DOHH2 (cell line): ENCODE data around the gene UMAD1.

Experiments
- H3F3A ChIP-seq: fragments of 200-600 bp; sonication (generic), shearing (Covaris generic); 2 replicates; pipeline ENCODE4 v1.6.0; 2016; ENCODE audit warnings: antibody characterized with exemption, mild to moderate bottlenecking; ENCODE audit not compliant: control insufficient read depth, insufficient read depth
- H3K27ac ChIP-seq: fragments of 200-600 bp; sonication (generic); 2 replicates; pipeline ENCODE4 v1.5.1; 2014; ENCODE audit warnings: low read depth, mild to moderate bottlenecking, low read length, moderate library complexity
- H3K27me3 ChIP-seq: fragments of 200-600 bp; sonication (generic); 2 replicates; pipeline ENCODE4 v1.6.1; 2014; ENCODE audit warnings: mild to moderate bottlenecking, low read length, mixed read lengths; ENCODE audit not compliant: control insufficient read depth
- H3K36me3 ChIP-seq: fragments of 200-600 bp; sonication (generic); 2 replicates; pipeline ENCODE4 v1.6.1; 2014; ENCODE audit warnings: mild to moderate bottlenecking, low read length, moderate library complexity, mixed read lengths; ENCODE audit not compliant: control insufficient read depth
- H3K4me1 ChIP-seq: fragments of 200-600 bp; sonication (generic); 2 replicates; pipeline ENCODE4 v1.6.1; 2014; ENCODE audit warnings: mild to moderate bottlenecking, low read length, mixed read lengths; ENCODE audit not compliant: control insufficient read depth
- H3K4me2 ChIP-seq: fragments of 200-600 bp; sonication (generic); 2 replicates; pipeline ENCODE4 v1.6.0; 2014; ENCODE audit warnings: mild to moderate bottlenecking, low read length, moderate library complexity
- H3K4me3 ChIP-seq: fragments of 200-600 bp; sonication (generic); 2 replicates; pipeline ENCODE4 v1.5.1; 2014; ENCODE audit warnings: mild to moderate bottlenecking, low read length, mixed read lengths
- H3K79me2 ChIP-seq: fragments of 200-600 bp; sonication (generic); 2 replicates; pipeline ENCODE4 v1.6.1; 2014; ENCODE audit warnings: mild to moderate bottlenecking, low read length, mixed read lengths; ENCODE audit not compliant: control insufficient read depth
- H3K9me2 ChIP-seq: fragments of 200-600 bp; sonication (generic); replicated peaks from 2 replicates; pipeline ENCODE4 v1.6.1; 2014; ENCODE audit warnings: mild to moderate bottlenecking, low read length, mixed read lengths; ENCODE audit not compliant: control insufficient read depth
- H3K9me3 ChIP-seq: fragments of 200-600 bp; sonication (generic); 2 replicates; pipeline ENCODE4 v1.6.1; 2014; ENCODE audit warnings: antibody characterized with exemption, low read length, mixed read lengths; ENCODE audit not compliant: control insufficient read depth, insufficient read depth
- H4K20me1 ChIP-seq: fragments of 200-600 bp; sonication (generic); 2 replicates; pipeline ENCODE4 v1.6.0; 2014; ENCODE audit warnings: low read depth, mild to moderate bottlenecking, antibody characterized with exemption, low read length, moderate library complexity; ENCODE audit not compliant: control insufficient read depth, insufficient read depth
- EZH2phosphoT487 ChIP-seq: fragments of 200-600 bp; sonication (generic); IDR thresholded peaks from 2 replicates; pipeline ENCODE4 v1.6.1; 2017; ENCODE audit warnings: borderline replicate concordance, mild to moderate bottlenecking, antibody characterized with exemption, low read length, moderate library complexity, mixed read lengths
- TF ChIP-seq, protein P1 (sequence below): fragments of 200-600 bp; sonication (generic); IDR thresholded peaks from one replicate; pipeline ENCODE4 v1.5.1; 2014; ENCODE audit warnings: antibody characterized with exemption, mild to moderate bottlenecking, low read depth, low read length; ENCODE audit not compliant: poor library complexity, severe bottlenecking

Gene UMAD1

GRCh38 chr7:7812112-7812511, 171.6 kb downstream of the UMAD1 start:
- H3K79me2 ChIP-seq = no peaks in the 10 kb centered on the region
- peaks cover 10% of the 10 kb centered on the region for H3K9me3 ChIP-seq
- H3K4me1 ChIP-seq = peaks cover 25% of the 10 kb centered on the region
- no peaks in the 10 kb centered on the region for H4K20me1 ChIP-seq
- no peaks in the 10 kb centered on the region for H3F3A ChIP-seq
- no peaks in the 10 kb centered on the region for H3K27me3 ChIP-seq
- H3K36me3 ChIP-seq = peaks cover 10% of the 10 kb centered on the region; the same call in 1 of the 2 replicates
- no peak for TF ChIP-seq EZH2phosphoT487
- TF ChIP-seq, protein P1, sequence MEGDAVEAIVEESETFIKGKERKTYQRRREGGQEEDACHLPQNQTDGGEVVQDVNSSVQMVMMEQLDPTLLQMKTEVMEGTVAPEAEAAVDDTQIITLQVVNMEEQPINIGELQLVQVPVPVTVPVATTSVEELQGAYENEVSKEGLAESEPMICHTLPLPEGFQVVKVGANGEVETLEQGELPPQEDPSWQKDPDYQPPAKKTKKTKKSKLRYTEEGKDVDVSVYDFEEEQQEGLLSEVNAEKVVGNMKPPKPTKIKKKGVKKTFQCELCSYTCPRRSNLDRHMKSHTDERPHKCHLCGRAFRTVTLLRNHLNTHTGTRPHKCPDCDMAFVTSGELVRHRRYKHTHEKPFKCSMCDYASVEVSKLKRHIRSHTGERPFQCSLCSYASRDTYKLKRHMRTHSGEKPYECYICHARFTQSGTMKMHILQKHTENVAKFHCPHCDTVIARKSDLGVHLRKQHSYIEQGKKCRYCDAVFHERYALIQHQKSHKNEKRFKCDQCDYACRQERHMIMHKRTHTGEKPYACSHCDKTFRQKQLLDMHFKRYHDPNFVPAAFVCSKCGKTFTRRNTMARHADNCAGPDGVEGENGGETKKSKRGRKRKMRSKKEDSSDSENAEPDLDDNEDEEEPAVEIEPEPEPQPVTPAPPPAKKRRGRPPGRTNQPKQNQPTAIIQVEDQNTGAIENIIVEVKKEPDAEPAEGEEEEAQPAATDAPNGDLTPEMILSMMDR = no peak
- H3K9me2 ChIP-seq = no peaks in the 10 kb centered on the region
- H3K4me3 ChIP-seq = no peak overlapping the region
- no peak overlapping the region for H3K4me2 ChIP-seq
- no peak overlapping the region for H3K27ac ChIP-seq

GRCh38 chr7:7815395-7815794, 174.8 kb downstream of the UMAD1 start:
- peaks cover 19% of the 10 kb centered on the region for H3K36me3 ChIP-seq
- peak overlapping the region; percentile 67 for H3K4me3 ChIP-seq
- H3F3A ChIP-seq = 0 out of 2 replicates have a peak, but pooled peaks cover 3% of the 10 kb centered on the region
- peak overlapping the region; percentile 81 for H3K4me2 ChIP-seq
- H3K9me2 ChIP-seq = no peaks in the 10 kb centered on the region
- H3K27me3 ChIP-seq = no peaks in the 10 kb centered on the region
- peaks cover 58% of the 10 kb centered on the region for H3K4me1 ChIP-seq
- H4K20me1 ChIP-seq = no peaks in the 10 kb centered on the region
- peaks cover 20% of the 10 kb centered on the region for H3K9me3 ChIP-seq
- H3K79me2 ChIP-seq = no peaks in the 10 kb centered on the region
- TF ChIP-seq, protein P1 = no peak
- no peak for TF ChIP-seq EZH2phosphoT487
- H3K27ac ChIP-seq = peak overlapping the region; percentile 78

DNA sequence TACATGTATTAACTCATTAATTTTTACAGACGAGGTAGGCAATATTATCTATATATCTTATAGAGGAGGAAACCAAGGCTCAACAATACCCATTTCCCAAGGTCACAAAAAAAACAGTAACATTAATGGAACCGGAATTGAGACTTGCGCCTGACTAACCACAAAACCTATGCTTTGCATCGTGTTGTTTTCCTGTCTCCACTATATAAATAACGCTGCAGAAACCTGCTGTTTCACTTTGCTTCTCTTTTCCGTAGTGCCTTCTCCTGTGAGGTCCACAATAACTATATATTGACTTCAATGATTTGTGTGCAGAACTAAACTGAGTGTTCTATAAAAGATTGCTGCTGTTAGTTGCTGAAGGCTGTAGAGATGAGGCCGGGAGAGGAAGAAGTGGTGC, 175.5 kb downstream of the UMAD1 start:
- Histone ChIP-seq H3K9me2 (no peaks in the 10 kb centered on the region), H3K27ac (peak overlapping the region; percentile 78), H3K4me3 (peak overlapping the region; percentile 67), H3K9me3 (peaks cover 20% of the 10 kb centered on the region), H3K79me2 (no peaks in the 10 kb centered on the region), H3K4me2 (peak overlapping the region; percentile 81), H3K4me1 (peaks cover 65% of the 10 kb centered on the region), H3F3A (peaks cover 7% of the 10 kb centered on the region; the same call in 1 of the 2 replicates), H4K20me1 (no peaks in the 10 kb centered on the region), H3K36me3 (peaks cover 19% of the 10 kb centered on the region), H3K27me3 (no peaks in the 10 kb centered on the region)
- no peak; the same call in 1 of the 2 replicates for TF ChIP-seq EZH2phosphoT487
- TF ChIP-seq, protein P1 = no peak
